Measurements from ENCODE around the gene MED13L. TPM values are rescaled to one million over a fixed set of nuclear protein-coding genes. Genes with fewer than 3 reads are reported as not detected.

Gene MED13L
- total RNA-seq, 1 donor from 2014 or later = 39.8 TPM

GRCh38 chr12:115930336-115930735 lies 347.2 kb downstream of the MED13L start:
- no peak for DNase-seq (ENCODE audit: low read depth)
- Histone ChIP-seq H3K4me3 (ENCODE audit: low read depth, low read length) (no peak overlapping the region), H3K27me3 (ENCODE audit: control insufficient read depth, insufficient read depth, low read length) (no peaks in the 10 kb centered on the region), H3K36me3 (ENCODE audit: control insufficient read depth, insufficient read depth, low read length) (no peaks in the 10 kb centered on the region)
- no peak for FAIRE-seq
- TF ChIP-seq, protein P1, sequence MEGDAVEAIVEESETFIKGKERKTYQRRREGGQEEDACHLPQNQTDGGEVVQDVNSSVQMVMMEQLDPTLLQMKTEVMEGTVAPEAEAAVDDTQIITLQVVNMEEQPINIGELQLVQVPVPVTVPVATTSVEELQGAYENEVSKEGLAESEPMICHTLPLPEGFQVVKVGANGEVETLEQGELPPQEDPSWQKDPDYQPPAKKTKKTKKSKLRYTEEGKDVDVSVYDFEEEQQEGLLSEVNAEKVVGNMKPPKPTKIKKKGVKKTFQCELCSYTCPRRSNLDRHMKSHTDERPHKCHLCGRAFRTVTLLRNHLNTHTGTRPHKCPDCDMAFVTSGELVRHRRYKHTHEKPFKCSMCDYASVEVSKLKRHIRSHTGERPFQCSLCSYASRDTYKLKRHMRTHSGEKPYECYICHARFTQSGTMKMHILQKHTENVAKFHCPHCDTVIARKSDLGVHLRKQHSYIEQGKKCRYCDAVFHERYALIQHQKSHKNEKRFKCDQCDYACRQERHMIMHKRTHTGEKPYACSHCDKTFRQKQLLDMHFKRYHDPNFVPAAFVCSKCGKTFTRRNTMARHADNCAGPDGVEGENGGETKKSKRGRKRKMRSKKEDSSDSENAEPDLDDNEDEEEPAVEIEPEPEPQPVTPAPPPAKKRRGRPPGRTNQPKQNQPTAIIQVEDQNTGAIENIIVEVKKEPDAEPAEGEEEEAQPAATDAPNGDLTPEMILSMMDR (IDR thresholded peaks at IDR 0.05; ENCODE audit: insufficient read depth, low read length, severe bottlenecking) = no peak

DNA sequence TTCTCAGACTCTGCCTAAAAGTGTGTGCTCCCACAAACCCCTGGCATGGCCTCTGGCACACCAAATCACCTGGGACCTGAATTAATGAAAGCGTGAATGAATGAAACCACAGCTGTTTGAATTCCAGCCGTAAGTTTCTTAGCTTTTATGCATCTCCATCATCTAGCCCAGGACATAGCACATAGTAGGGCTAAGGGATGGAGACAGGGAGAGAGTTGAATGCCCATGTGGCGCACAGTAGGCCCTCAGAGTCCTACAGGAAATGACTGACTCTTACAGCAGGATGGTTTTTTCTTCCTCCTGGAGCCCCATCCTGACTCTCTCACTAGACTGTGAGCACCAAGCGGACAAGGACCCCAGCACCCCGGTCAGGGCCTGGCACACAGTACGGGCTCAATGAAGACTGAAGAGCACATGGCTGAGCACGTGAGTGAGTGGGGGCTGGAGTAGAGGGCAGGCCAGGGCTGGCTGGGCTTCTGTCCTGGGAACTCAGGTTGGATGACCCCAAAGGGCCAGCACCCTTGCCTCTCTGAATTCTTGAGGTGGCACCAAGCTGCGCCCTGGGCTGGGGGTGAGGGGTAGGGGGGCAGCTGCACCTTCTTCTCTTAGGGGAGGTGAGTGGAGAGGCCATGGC lies 351.3 kb downstream of the MED13L start:
- DNase-seq (ENCODE audit: low read depth) (no peak), FAIRE-seq (no peak)
- no peak overlapping the region for H3K4me3 ChIP-seq (ENCODE audit: low read depth, low read length)
- TF ChIP-seq, protein P1 (IDR thresholded peaks at IDR 0.05; ENCODE audit: insufficient read depth, low read length, severe bottlenecking) = no peak
- H3K27me3 ChIP-seq (ENCODE audit: control insufficient read depth, insufficient read depth, low read length) = no peaks in the 10 kb centered on the region
- H3K36me3 ChIP-seq (ENCODE audit: control insufficient read depth, insufficient read depth, low read length) = no peaks in the 10 kb centered on the region

DNA sequence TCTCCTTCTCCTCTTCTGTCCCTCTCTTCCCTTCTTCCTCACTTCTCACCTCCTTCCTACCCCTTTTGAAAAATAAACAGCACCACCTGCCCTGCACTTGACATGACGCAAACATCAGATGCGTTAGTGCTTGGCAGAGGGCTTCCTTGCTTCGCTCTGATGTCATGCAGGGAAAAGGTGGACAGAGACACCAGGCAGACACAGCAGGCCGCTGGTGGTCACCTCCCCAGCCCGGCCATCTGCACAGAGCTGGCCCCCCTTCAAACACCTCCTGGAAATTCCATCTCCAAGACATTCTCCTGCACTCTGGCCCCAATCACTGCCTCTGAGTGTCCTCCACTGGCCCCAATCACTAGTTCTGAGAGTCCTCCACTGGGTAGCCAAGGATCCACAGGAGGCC lies 353.6 kb downstream of the MED13L start:
- no peaks in the 10 kb centered on the region for H3K36me3 ChIP-seq (ENCODE audit: control insufficient read depth, insufficient read depth, low read length)
- FAIRE-seq (no peak), DNase-seq (ENCODE audit: low read depth) (no peak)
- TF ChIP-seq, protein P1 (IDR thresholded peaks at IDR 0.05; ENCODE audit: insufficient read depth, low read length, severe bottlenecking) = no peak
- no peak overlapping the region for H3K4me3 ChIP-seq (ENCODE audit: low read depth, low read length)
- no peaks in the 10 kb centered on the region for H3K27me3 ChIP-seq (ENCODE audit: control insufficient read depth, insufficient read depth, low read length)

- H3K4me3 ChIP-seq (ENCODE audit: low read depth, low read length) = no peak overlapping the region
- FAIRE-seq (no peak), DNase-seq (ENCODE audit: low read depth) (no peak)
- H3K27me3 ChIP-seq (ENCODE audit: control insufficient read depth, insufficient read depth, low read length) = no peaks in the 10 kb centered on the region
- H3K36me3 ChIP-seq (ENCODE audit: control insufficient read depth, insufficient read depth, low read length) = no peaks in the 10 kb centered on the region
- TF ChIP-seq, protein P1 (IDR thresholded peaks at IDR 0.05; ENCODE audit: insufficient read depth, low read length, severe bottlenecking) = no peak
Observed at GRCh38 chr12:115922952-115923564, 354.4 kb downstream of the MED13L start.

GRCh38 chr12:115920395-115921183 lies 356.9 kb downstream of the MED13L start:
- Histone ChIP-seq H3K36me3 (ENCODE audit: control insufficient read depth, insufficient read depth, low read length) (no peaks in the 10 kb centered on the region), H3K4me3 (ENCODE audit: low read depth, low read length) (no peak overlapping the region), H3K27me3 (ENCODE audit: control insufficient read depth, insufficient read depth, low read length) (peaks cover 3% of the 10 kb centered on the region)
- DNase-seq (ENCODE audit: low read depth) = no peak
- TF ChIP-seq, protein P1 (IDR thresholded peaks at IDR 0.05; ENCODE audit: insufficient read depth, low read length, severe bottlenecking) = no peak
- FAIRE-seq = no peak

Data from bronchial epithelial cell (primary cell).